Breast epithelium (tissue), 4 donors: ENCODE measurements around the gene LAYN. TPM values are rescaled to one million over a fixed set of nuclear protein-coding genes. Genes with fewer than 3 reads are reported as not detected.

ENCODE experiments used
- DNase-seq, 2 donors: peaks; one replicate each; pipeline ENCODE4 v3.0.0-alpha.2; 2019; ENCODE audit warnings: low spot score in 2 of 2
- H3K27ac ChIP-seq, 2 donors: fragments of 200-600 bp; sonication (generic) in 1 of 2; one replicate each; pipeline ENCODE4 v1.5.1; 2016 to 2019; ENCODE audit warnings: mild to moderate bottlenecking in 1 of 2
- H3K27me3 ChIP-seq, 2 donors: fragments of 200-600 bp; sonication (generic) in 1 of 2; one replicate each; pipeline versions ENCODE4 v1.5.1 to v1.6.0; 2017 to 2019; ENCODE audit warnings: control low read depth in 1 of 2, mild to moderate bottlenecking in 1 of 2
- H3K36me3 ChIP-seq: fragments of 200-600 bp; one replicate; pipeline ENCODE4 v1.5.1; 2019
- H3K4me1 ChIP-seq, 2 donors: fragments of 200-600 bp; sonication (generic); one replicate each; pipeline ENCODE4 v1.5.1; 2016 to 2019; ENCODE audit warnings: control low read depth in 1 of 2
- H3K4me3 ChIP-seq, 3 donors: fragments of 200-600 bp; sonication (generic); 1 replicate in 2 of 3; 2 replicates in 1 of 3; pipeline ENCODE4 v1.5.1; 2016 to 2019; ENCODE audit warnings: mild to moderate bottlenecking in 3 of 3, moderate library complexity in 2 of 3
- H3K9me3 ChIP-seq, 2 donors: fragments of 200-600 bp; sonication (generic) in 1 of 2; one replicate each; pipeline ENCODE4 v1.5.1; 2016 to 2019; ENCODE audit warnings: control low read depth in 1 of 2
- POLR2A ChIP-seq: fragments of 450-650 bp; IDR thresholded peaks from one replicate; pipeline ENCODE4 v1.6.1; 2016; ENCODE audit warnings: antibody characterized with exemption, mild to moderate bottlenecking, moderate library complexity
- POLR2AphosphoS5 ChIP-seq, 3 donors: sonication (generic); formaldehyde crosslinking; IDR thresholded peaks; one replicate each; pipeline ENCODE4 v1.6.1; 2017; ENCODE audit warnings: antibody characterized with exemption in 3 of 3
- intact Hi-C: fragments of 100-400 bp; cut with DNase I; formaldehyde crosslinking; loops from one replicate; pipeline ENCODE4 v1.15.1; 2023; ENCODE audit warnings: low total_unique reads
- total RNA-seq, 3 donors: library from RNA; depleted of rRNA; stranded (reverse); fragments of >200 nt; gene quantifications; one replicate each; pipeline ENCODE4 v1.1.0, GENCODE V29; 2016
- TF ChIP-seq, protein P1 (sequence below), 3 donors: fragments of 450-650 bp; IDR thresholded peaks; one replicate each; pipeline ENCODE4 v1.5.1; 2016 to 2017; ENCODE audit warnings: antibody characterized with exemption in 3 of 3, mild to moderate bottlenecking in 3 of 3, moderate library complexity in 3 of 3

LAYN gene
- total RNA-seq, 3 donors from 2014 or later: 2.1 to 21.3 (median 19.9) TPM

DNA sequence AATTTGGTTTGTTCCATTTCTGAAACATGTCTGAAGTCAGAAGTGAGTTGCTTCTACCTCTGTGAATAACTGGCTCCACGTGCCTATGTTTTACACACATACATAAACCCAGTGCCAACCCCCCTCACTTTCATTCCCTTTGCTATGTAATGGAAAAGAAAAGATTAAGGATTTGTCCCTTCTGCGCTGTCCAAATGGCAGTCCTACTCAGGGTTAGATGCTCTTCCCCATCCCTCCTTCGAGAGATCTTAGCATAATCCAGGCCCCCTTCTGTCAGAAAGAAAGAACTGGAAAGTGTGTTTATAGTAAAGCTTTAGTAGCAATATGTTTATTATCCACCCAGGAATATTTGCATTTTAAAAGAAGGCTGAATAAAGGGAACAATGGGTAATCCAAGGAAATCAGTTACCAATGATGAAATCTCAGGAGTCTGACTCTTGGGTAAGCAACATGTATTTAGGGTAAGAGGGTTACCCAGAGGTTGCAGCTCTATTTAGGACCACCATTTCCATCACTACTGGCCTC lies 3.1 kb upstream of the LAYN start:
- no peak overlapping the region for H3K27ac ChIP-seq
- intact Hi-C loops: no loop called here
- no peaks in the 10 kb centered on the region for H3K36me3 ChIP-seq
- H3K4me3 ChIP-seq: no peak overlapping the region
- H3K27me3 ChIP-seq: peaks cover 0 to 3% of the 10 kb centered on the region in 2 donors
- no peak for TF ChIP-seq POLR2AphosphoS5 (IDR thresholded peaks at IDR 0.05)
- no peak for TF ChIP-seq POLR2A
- TF ChIP-seq, protein P1, sequence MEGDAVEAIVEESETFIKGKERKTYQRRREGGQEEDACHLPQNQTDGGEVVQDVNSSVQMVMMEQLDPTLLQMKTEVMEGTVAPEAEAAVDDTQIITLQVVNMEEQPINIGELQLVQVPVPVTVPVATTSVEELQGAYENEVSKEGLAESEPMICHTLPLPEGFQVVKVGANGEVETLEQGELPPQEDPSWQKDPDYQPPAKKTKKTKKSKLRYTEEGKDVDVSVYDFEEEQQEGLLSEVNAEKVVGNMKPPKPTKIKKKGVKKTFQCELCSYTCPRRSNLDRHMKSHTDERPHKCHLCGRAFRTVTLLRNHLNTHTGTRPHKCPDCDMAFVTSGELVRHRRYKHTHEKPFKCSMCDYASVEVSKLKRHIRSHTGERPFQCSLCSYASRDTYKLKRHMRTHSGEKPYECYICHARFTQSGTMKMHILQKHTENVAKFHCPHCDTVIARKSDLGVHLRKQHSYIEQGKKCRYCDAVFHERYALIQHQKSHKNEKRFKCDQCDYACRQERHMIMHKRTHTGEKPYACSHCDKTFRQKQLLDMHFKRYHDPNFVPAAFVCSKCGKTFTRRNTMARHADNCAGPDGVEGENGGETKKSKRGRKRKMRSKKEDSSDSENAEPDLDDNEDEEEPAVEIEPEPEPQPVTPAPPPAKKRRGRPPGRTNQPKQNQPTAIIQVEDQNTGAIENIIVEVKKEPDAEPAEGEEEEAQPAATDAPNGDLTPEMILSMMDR (IDR thresholded peaks at IDR 0.05): no peak
- H3K9me3 ChIP-seq: no peaks in the 10 kb centered on the region
- H3K4me1 ChIP-seq: no peaks in the 10 kb centered on the region
- no peak for DNase-seq

DNA sequence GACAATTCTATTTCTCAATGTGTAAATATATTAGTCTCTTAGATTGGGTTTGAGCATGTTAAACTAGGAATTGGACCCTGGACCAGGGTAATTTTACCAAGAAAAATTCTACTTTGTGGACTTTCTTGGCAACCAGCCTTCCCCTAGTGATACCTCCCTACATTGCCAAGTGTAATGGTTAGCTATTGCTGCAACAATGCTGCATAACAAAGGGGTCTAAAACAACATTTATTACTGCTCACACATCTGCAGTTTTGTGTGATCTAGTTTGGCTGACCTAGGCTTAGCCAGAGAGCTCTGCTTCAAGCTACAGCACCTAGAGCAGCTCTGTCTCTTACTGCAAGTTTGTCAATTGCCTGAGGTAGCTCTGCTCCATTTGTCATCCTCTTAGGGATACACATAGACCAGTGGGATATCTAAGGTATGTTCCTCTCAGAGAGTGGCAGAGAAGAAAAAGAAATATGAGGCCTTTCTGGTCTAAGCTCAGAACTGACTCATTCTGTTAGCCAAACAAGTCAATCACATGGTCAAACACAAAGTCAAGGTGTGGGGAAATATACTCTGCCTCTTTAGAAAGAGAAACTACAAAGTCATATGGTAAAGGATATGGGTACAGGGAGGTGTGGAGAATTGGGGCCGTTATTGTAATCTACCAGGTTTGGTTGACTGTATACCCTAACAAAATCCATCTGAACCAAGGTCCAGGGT lies 2.0 kb upstream of the LAYN start:
- no peak for DNase-seq
- TF ChIP-seq, protein P1 (IDR thresholded peaks at IDR 0.05): no peak
- no peak for TF ChIP-seq POLR2A
- no peak for TF ChIP-seq POLR2AphosphoS5 (IDR thresholded peaks at IDR 0.05)
- Histone ChIP-seq H3K27me3 (peaks cover 0 to 3% of the 10 kb centered on the region in 2 donors), H3K36me3 (no peaks in the 10 kb centered on the region), H3K27ac (no peak overlapping the region), H3K4me1 (no peaks in the 10 kb centered on the region), H3K9me3 (no peaks in the 10 kb centered on the region), H3K4me3 (no peak overlapping the region)
- intact Hi-C loops: no loop called here

DNA sequence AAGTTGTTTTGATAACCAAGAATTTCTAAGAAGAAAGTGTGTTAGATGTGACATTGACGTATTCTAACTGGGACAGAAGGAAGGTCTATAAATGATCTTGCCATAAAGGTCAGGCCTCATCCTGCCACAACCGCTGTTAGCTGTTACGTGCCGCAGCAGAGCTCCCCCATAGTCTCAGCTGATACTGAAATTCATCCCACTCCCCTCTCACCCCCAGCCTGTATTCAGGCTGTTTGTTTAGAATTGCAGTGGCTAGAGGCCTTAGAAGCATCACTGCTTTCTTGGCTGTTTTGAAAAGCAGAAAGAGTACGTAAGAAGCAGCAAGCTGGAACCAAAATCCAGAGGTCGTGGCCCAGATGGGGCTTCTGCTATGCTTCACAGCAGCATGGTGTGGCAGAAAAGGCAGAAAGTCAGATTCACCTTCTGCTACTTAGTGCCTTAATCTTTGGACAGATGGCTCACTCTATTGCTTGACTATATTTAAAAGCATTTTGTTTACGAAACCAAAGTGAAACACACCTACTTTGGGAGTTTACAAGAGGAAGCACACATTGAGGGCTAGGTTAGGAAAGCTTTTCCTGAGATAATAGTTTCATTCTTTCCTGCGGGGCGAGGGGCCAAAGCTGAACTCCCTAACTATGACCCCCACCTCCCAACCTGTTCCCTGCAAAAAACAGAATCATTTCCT lies 950 bp upstream of the LAYN start:
- Histone ChIP-seq H3K27ac (peak overlapping the region; percentile 77 to 90), H3K36me3 (no peaks in the 10 kb centered on the region)

DNA sequence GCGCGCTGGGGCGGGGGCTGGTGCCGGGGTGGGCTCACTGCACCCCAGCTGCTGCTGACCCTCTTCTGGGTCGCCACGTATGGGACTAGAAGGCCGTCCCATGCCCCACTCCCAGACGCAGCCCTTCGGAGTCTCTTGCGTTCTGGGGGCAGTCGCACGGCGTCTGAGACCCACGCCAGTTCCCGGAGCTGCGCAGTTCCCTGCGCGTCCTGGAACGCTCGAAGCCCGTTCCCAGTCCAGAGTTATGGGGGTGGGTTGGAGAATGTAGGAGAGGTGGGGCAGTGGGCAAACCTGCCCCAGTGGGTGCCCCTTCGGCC lies 375 bp downstream of the LAYN start:
- DNase-seq: no peak
- TF ChIP-seq POLR2AphosphoS5 (IDR thresholded peaks at IDR 0.05) (no peak), POLR2A (no peak)
- TF ChIP-seq, protein P1 (IDR thresholded peaks at IDR 0.05): no peak
- intact Hi-C loops: no loop called here
- Histone ChIP-seq H3K27me3 (peaks cover 0 to 3% of the 10 kb centered on the region in 2 donors), H3K36me3 (no peaks in the 10 kb centered on the region), H3K9me3 (no peaks in the 10 kb centered on the region), H3K4me1 (no peaks in the 10 kb centered on the region), H3K4me3 (peak overlapping the region; percentile 51 to 91 (median 67)), H3K27ac (peak overlapping the region; percentile 77 to 90)

More for the DNA sequence above, 950 bp upstream of the LAYN start:
- TF ChIP-seq, protein P1 (IDR thresholded peaks at IDR 0.05): no peak
- TF ChIP-seq POLR2A: no peak
- TF ChIP-seq POLR2AphosphoS5 (IDR thresholded peaks at IDR 0.05): no peak
- no peak for DNase-seq
- Histone ChIP-seq H3K4me1 (no peaks in the 10 kb centered on the region), H3K4me3 (peak overlapping the region; percentile 51 to 91 (median 67)), H3K27me3 (peaks cover 0 to 3% of the 10 kb centered on the region in 2 donors), H3K9me3 (no peaks in the 10 kb centered on the region)
- intact Hi-C loops: no loop called here
